Putamen (tissue), 1 donor: Measurements from ENCODE around the gene CASD1.

Source experiments
- DNase-seq: peaks from one replicate; pipeline ENCODE4 v3.0.0-alpha.2; 2016; ENCODE audit warnings: low spot score

The CASD1 gene

DNA sequence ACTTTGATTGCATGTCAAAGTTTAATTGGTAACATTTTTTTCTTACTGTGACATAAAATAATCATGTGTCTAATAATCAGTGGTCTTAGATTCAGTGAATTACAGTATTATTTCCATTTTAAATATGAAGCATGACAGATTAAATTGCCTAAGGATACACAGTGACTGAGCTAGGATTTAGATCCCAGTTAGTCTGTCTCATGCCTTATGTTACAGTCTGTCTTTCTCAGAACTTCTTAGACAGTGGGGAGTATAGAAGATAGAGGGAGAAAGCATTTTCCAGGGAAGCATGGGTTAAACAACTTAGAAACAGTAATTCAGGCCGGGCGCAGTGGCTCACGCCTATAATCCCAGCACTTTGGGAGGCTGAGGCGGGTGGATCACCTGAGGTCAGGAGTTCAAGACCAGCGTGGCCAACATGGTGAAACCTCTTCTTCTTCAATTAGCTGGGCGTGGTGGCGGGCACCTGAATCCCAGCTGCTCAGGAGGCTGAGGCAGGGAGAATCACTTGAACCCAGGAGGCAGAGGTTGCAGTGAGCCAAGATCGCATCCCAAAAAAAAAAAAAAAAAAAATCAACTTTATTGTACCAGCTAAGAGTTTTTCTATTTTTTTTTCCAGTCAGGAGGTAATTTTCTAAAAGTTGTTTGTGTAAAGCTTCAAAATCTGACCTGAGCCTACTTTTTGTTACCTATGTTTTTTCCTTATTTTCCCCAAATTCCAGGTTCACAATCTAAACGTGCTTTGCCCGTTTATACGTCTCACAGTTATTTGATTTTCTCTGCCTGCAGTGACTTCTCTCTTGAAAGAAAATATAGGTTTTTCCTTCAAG lies 3.3 kb downstream of the CASD1 start:
- no peak for DNase-seq

DNA sequence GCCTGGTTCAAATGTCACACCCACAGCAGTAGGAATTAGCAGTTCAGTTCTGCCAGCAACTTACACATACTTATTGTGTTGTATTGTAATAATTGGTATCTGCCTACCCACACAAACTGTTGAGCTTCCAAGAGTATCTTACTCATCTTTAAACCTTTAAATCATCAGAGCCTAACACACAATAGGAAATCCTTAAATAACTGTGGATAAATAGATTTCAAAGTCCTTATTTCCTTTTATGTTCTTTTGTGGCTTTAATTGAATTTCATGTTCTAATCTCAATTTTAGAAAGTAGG lies 3.9 kb downstream of the CASD1 start:
- DNase-seq, result no peak

DNA sequence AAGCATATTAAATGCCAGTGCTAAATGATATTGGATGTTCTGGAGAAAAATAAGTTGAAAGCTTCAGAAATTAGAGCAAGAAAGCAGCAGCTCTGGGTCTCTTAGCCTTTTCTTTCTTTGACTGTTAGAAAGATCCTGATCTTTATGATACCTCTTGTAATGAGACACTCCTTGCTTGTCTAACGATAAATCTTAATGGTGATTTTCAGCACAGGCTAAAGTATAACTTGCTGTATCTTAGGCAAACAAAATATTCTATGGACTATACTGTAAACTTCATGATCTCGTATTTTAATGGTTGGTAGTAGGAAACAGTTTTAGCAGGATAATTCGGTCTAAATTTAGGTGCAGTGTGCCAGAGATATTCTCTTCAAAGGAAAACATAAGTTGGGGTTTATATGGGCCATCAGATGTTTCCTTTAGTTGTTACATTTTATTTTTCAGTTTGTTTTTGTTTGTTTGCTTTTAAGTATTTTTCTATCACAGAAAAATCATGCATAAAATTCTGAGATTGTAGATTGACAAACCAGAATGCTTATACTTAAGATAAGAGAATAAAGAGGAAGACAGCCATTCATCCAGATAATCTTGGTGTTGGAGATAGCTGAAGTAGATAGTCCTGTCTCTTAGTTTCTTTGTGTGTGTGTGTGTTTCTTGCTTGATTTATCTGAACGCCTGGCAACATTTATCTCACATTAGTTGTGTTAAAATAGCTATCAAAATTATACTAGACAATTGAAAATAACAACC lies 4.7 kb downstream of the CASD1 start:
- DNase-seq, result no peak

DNA sequence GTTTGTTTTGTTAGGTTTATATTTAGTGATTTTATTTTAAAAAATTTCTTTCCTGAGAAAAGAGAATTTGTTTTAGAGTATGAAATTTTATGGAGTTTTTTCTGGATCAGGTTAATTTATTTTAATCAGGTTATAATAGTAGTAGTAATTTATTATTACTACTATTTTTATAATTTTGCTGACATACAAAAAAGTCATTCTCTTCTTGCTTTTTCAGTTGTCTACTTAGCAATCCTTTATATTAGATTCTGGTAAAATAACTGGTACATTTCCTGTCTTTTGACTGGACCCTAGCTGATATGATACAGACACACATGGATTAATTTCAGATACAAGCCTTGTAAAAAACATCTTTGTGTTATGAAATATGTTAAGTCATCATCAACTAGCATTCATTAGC lies 5.3 kb downstream of the CASD1 start:
- DNase-seq, result no peak

DNA sequence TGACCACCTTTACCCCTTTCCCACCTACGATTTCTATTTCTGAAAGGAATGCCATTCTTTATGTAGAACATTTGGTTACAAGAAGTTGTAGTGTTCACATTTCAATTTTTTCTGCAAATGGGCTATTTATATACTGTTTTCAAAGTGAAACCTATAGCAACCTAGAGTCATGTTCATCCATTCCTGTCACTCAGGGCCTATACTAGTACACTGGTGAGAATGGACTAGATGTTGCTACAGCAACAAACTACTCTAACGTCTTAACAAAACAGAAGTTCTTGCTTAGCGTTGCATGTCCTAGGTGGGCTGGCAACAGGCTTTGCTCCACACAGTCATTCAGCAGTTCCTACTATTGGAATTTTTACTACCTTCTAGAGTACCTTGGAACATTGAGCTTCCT lies 16.3 kb downstream of the CASD1 start:
- no peak for DNase-seq

DNA sequence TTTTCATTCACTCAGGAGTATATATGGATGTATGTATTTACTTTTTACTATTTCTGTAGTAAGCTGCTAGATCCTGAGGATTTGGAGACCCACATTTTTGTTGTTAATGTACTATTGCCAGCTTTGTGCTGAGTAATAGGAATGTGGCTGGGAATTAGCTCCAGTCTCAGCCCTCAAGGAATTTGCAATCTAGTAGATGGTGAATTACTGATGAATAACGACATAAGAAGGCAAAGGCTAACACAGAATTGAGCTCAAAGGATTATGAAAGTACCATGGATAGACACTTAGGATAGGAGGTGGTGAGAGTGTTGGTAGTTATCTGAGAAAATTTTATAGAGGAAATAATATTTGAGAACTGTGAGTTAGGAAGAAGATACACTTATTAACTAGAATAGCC lies 19.9 kb downstream of the CASD1 start:
- DNase-seq, result no peak

DNA sequence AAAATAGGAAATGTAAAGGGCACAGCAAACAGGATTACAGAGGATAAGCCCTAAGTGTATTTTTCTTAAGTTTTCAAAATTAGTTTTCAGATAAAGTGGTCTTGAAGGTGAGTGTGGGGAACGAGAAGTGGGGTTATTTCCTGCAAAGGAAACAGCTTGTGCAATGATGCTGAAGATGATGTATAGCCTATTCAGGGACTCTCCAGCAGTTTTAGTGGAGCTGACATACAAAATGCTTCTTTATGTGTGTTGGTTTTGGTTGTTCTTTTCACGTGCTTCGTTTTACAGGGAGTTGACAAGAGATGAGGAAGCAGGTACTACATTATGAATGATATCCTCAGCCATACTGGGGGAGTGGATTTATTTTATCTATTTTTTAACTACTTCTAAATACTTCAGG lies 20.5 kb downstream of the CASD1 start:
- DNase-seq, result no peak

DNA sequence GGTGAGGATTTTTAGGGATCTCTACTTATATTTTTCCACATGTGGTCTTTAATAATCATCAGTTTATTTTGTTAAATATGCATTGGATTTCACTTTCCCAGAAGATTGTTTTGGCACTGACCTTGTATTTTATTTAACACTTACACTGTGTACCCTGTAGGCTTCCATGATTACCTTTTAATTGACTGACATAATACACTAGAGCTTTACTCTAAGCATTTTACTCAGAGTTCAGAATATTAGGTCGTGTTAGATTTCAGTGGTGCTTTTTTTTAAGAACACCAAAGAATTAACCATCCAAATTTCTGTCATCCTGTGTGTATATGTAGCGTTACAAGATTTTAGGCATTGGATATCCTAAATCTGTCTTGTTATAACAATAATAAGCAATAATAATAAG lies 23.1 kb downstream of the CASD1 start:
- DNase-seq, result no peak

DNA sequence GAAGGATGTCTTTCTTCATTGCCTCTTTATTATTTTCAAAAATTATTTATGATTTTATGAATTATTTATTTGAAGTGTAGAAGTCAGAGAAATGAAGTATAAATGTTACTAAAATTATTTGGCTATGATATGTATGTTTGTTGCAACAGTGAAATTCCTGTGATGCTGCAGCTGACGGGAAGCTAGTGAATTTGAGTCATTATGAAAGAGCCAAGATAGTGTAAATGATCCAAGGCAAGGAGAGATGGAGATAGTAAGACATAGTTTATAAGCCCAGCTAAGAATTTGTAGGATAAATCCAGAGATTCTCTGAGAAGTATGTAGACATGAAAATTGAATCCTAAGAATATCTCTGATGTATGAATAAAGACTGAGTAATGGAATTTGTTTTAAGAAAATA lies 30.8 kb downstream of the CASD1 start:
- no peak for DNase-seq

DNA sequence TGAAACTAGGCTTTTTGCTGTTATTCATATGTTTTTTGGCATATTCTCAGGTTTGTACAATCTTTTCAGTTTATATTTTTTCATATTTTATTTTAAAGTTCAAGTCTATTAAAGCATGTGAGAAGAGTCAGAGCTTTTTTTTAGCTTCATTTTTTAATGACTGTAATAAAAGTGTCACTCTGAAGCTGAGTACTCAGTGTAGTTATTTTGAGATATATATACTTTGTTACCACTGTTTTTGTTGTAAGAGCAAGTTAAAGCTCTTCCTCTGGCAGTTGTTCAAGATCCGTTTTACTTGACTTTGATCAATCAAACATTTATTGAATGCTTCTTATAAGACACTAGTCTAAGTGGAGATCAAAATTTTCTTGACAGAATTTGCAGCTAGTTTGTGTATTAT lies 37.5 kb downstream of the CASD1 start:
- no peak for DNase-seq

DNA sequence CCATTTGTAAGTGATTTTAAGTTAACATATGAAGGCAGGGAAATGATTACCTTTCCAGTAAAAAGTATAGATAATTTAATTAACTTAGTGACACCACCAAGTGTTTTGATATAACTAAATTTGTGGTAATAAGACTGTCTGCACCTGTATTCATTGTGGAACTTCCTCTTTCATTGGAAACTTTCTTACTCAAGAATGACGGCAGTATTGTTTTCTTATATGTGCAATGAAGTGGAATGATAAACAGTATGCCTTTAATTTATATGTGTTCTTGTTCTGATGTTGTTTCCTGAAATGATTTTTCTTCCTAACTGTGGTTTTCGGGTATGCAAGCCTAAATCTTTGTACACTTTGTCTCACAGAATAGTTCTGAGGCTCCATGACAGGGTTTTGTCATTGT lies 46.4 kb downstream of the CASD1 start:
- DNase-seq, result no peak

DNA sequence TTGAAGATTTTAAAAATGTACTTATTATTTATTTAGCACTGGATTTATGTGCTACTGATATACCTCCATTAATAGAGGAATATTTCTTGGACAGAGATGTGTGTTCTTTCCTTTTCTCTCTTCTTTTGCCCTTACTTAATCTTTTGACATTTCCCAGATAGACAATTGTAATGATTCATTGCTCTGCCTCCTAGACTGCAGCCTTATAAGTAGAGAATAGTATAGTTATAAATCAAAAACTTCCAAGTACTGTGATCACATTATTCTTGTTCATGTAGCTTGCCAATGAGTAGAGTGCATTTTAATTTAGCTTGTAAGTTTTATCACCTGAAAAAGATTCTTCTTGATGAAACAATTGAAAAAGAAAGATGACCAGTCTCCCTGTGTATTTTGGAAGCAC lies 47.6 kb downstream of the CASD1 start:
- no peak for DNase-seq

DNA sequence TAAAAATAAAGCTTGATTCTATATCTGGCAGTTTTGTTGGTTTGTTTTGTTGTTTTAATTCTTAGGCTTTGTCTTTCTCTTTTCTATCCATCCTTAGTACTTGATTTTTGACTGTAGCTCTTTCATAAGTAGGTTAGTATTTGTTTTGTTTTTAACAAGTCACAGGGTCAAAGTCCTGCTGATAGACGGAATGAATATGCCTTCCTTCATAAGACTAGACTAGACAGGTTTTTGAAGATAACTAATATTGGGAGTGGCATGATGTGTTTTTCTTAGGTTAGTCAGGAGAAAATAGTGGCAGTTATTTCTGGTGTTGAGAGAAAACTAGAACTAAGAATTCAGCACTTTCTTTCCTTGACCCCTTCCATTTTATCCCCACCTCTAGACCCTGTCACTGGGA lies 50.4 kb downstream of the CASD1 start:
- no peak for DNase-seq

DNA sequence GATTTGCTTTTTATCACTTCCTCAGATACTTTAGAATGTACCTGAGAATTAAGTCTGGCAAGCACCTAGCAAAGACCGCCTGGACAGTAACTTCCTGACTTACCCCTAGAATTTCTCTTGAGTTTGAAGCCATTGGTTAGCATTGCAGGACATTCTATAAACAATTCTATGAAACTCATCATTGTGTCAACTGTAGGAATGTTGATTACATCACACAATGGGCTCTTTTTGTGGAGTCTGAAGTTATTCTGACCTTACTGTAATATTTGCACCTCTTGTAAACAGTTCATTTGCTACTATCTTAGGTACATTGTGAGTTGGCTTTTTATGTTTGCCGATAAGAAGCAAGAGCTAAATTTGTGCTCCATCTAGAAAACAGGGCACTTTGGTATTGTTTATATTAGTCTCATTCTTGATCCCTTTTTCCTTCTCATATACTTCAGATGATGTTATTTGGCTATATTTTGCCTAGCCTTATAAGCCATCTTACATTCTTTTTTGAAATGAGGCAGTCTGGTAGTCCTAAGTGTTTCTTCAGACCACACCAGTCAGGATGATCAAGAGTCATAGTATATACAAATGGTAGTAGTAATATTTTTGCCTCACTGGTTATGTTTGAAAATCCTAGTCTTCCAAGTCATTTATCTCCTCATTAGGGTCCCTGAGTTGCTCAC lies 52.4 kb downstream of the CASD1 start:
- DNase-seq, result no peak

DNA sequence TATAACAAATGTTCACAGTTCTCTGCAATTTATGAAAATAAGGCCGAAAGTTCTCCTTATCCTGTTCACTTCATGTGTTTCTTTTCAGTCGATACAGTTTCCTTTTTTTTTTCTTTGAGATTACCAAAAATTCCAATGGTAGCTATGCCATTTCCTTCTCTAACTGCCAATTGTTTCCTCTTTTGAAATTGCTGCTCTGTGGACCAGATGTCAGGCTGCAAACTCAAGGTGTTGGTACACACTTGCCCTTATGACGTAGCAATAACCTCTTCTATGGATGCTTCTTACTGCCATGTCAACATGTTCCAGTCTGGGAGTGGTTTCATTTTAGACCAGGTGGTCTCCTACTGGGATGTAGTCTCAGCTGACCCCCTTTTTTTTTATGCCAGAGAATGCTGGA lies 52.9 kb downstream of the CASD1 start:
- DNase-seq, result no peak

DNA sequence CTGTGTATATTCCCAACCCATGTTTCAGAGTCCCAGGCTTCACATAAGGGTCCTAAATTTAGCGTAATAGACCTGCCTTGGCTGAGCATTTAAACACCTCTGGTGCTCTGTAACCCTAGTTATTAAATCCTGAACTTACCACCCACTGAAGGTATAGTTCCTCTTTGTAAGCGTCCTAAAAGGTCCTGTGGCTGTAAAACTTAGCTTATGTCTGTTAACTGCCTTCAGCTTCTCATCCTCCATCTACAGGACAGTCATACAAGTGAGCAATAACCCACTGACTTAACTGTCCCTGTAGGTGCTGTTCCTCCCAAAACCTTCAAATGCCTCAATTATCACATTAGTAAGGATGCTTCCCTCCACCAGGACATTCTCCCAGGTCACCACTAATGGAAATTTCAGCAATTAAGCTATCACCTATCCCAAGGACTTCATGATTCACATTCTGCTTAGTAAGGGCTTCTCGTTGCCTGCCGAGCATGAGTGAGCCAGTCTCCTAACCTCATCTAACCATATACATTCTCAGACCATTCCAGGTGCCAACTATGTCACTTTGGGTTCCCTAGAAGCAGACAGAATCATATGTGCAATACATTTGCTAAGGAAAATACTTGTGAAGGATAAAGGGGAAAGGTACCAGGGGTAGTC lies 55.8 kb downstream of the CASD1 start:
- DNase-seq, result no peak

DNA sequence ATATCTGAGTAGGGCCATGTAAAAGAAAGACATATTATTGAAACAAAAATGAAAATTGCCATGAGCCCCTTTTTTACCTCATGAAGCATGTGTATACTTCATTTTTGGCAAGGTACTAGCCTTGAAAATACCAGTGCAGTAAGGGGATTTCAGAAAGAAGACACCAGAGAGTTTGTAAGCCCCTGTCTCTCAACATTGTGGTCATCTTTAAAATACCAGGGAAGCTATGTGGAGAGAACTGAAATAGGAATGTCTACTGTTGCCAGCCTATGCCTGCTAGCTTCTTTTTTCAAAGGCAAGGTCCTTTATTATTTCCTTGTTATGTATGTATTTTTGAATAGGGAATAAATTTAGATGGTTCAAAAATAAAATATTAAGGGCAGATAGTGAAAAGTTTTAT lies 57.8 kb downstream of the CASD1 start:
- DNase-seq, result no peak

DNA sequence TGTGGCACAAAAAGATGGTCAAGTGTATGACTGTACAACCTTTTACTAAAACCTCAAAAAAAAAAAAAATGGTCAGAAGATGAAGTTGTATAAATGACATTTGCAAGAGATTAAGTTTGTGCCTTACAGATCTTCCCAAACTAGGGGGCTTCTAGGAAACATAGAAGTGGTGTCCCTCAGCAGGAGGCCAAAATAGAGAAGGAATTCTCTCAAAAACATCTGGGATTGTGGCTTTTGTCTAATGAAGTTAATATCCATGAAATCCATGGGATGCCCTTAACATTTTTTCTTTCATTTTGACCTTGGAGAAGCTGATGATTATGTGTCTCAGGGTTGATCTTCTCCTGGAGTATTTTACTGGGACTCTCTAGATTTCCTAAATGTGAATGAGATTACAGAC lies 62.2 kb downstream of the CASD1 start:
- DNase-seq, result no peak

DNA sequence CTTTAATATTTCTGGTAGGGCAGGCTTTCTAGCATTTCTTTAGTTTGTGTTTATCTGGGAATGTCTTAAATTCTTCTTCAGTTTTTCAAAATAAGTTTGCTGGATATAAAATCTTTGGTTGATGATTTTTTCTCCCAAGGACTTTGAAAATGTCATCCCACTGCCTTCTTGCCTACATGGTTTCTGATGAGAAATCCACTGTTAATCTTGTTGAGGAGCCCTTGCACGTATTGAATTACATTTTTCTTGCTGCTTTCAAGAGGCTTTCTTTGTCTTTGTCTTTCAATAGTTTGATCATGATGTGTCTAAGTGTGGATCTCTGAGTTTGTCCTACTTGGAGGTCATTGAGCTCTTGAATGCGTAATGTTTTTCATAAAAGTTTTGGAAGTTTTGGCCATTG lies 66.0 kb downstream of the CASD1 start:
- DNase-seq, result no peak

DNA sequence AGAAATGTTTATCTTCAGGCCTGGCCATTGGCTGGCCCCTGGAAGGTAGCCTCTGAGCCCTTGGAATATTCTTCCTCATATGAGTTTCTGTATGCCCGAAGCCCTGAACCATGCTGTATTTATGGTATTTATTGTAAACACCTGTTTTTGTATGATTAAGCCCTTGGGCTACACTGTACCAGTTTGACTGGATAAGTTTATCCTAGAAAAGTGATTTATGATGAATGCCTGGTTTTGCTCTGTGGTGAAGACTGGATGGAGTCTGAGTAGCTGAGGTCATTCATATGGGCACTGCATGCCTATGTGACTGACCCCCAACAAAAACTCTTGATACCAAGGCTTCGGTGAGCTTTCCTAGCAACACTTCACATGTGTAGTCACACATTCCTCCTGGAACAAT lies 66.7 kb downstream of the CASD1 start:
- DNase-seq, result no peak

DNA sequence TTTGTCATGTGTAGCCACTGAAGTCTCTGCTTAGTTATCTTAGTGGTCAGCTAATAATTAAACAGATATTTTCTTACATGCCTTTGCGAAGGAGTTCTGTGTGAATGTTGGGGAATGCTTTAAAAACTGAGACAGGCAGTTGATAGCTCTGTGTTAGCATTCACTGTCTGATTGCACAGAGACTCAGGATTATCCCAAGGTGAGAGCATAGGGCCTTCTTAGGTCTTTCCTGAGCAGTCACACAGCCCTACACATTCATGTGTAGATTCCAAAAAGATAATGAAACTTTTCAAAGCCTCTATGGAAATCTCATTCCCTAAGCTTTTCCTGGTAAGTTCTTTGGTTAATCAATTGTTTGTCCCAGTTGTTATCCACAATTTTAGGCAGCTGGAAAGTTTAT lies 67.7 kb downstream of the CASD1 start:
- DNase-seq, result no peak

DNA sequence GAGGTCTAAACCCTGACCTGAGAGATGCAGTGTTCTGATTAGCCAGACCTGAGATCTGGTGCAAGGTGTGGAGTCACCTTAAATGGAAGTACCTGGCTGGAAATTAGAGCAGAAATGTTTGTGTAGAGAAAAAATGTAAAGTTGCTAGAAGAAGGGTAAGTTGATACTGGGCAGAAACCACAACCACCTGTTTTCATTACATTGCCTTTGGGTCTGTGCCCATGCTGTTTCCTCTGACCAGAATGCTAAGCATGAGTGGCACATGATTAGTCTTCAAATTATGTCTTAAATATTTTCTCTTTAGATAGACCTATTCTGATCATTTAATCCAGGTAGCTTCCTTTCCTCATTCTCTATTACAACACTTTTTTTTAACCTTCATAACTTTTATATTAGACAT lies 69.0 kb downstream of the CASD1 start:
- DNase-seq, result no peak

DNA sequence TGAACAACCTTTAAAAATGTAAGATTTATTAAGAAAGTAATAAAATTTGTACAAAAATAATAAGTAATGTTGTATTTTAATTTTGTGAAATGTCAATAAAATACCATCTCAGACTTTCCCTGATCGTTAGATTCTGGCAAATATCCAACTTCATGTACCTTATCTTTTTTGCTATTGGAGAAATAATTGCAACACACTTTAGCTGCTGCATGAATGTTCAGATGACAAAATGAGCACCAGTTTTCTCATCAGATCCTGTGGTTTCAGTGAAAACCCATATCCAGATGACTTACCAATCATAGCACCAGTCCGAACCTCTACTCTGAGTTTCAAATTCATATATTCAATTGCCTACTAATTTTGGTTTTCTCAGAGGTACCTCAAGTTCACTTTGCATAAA lies 69.9 kb downstream of the CASD1 start:
- DNase-seq, result no peak
